Thyroid gland (tissue), 4 donors: Measurements from ENCODE around the gene RNASE12. TPM values are rescaled to one million over a fixed set of nuclear protein-coding genes. Genes with fewer than 3 reads are reported as not detected.
A peak's percentile ranks its signal among the peaks of the same experiment; 100 is the strongest.

Source experiments
- DNase-seq, 2 donors: peaks; one replicate each; pipeline ENCODE4 v3.0.0-alpha.2; 2019
- H3K27ac ChIP-seq, 3 donors: fragments of 200-600 bp; sonication (generic); 1 replicate in 2 of 3; 2 replicates in 1 of 3; pipeline ENCODE4 v1.5.1; 2016 to 2019; ENCODE audit warnings: mild to moderate bottlenecking in 1 of 3, moderate library complexity in 1 of 3
- H3K27me3 ChIP-seq: fragments of 200-600 bp; sonication (generic); one replicate; pipeline ENCODE4 v1.5.1; 2019
- H3K36me3 ChIP-seq, 2 donors: fragments of 200-600 bp; sonication (generic); one replicate each; pipeline ENCODE4 v1.5.1; 2016 to 2019
- H3K4me1 ChIP-seq, 2 donors: fragments of 200-600 bp; sonication (generic); one replicate each; pipeline ENCODE4 v1.5.1; 2017 to 2019
- H3K4me3 ChIP-seq, 3 donors: fragments of 200-600 bp; sonication (generic); replicated peaks in 1 of 3; 1 replicate in 2 of 3; 2 replicates in 1 of 3; pipeline ENCODE4 v1.5.1; 2016; ENCODE audit warnings: mild to moderate bottlenecking in 1 of 3
- H3K9me3 ChIP-seq: fragments of 200-600 bp; sonication (generic); one replicate; pipeline ENCODE4 v1.5.1; 2017
- POLR2A ChIP-seq, 2 donors: fragments of 450-650 bp; IDR thresholded peaks; one replicate each; pipeline ENCODE4 v1.6.1; 2017; ENCODE audit warnings: antibody characterized with exemption in 2 of 2, mild to moderate bottlenecking in 2 of 2, moderate library complexity in 1 of 2
- WGBS, 2 donors: methylation state at CpG; one replicate each; pipeline ENCODE4 v1.1.5; 2017; 5-methylcytosine and 5-hydroxymethylcytosine counted together
- intact Hi-C: fragments of 100-400 bp; cut with DNase I; formaldehyde crosslinking; loops from one replicate; pipeline ENCODE4 v1.15.1; 2023
- total RNA-seq, 4 donors: library from RNA; depleted of rRNA; stranded (reverse); fragments of >200 nt; gene quantifications; one replicate each; pipeline ENCODE4 v1.2.3, GENCODE V29; 2016
- TF ChIP-seq, protein P1 (sequence below), 6 experiments: fragments of 200-600 bp in 3 of 6; fragments of 450-650 bp in 3 of 6; sonication (generic) in 3 of 6; IDR thresholded peaks; one replicate each; pipeline ENCODE4 v1.5.1; 2016 to 2019; ENCODE audit warnings: antibody characterized with exemption in 6 of 6, mild to moderate bottlenecking in 2 of 6, inconsistent platforms in 1 of 6, moderate library complexity in 1 of 6

Gene RNASE12
- total RNA-seq, 4 donors from 2014 or later: not detected

DNA sequence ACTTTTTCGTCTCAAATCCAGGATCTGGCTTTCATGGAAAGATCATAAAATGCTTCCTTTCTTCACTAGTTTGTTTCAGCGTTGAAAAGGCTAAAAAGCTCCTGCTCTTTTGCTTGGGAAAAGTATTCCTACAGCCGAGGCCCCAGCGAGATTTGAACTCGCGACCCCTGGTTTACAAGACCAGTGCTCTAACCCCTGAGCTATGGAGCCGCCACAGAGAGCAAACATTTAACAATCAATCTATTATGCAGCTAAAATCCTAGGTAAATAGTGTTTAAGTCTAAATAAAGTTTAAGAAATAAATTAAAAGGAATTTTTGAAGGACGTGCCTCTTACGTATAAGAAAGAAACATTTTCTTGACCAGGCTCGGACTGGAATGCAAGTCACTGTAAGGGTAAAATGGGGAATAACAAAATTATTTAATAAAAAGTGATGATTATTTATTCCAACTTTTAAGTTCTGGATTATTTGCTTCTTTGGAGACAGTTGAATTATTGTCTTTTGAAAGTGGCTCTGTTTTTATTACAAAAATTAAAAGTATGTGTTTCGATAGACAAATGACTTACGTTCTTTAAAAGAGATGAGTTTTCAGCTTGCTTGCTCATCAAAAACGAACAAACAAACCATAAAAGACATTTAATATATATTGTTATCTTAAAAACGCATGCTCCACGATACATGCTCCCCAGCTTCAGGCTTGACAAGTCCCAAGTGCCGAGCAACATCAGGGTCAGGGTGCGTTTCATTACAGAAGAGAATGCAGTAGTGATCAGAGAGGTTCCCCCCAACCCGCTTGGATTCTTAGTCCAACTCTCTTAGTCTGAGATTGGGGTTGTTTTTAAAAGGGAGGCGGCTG lies 40.1 kb upstream of the RNASE12 start:
- 2 to 6% methylated on average over 18 to 19 of the region's 19 CpGs for WGBS, 2 donors
- Histone ChIP-seq H3K27ac (no peak overlapping the region), H3K36me3 (no peaks in the 10 kb centered on the region), H3K4me1 (peaks cover 9 to 26% of the 10 kb centered on the region in 2 donors), H3K4me3 (peak overlapping the region in 1 of 3 donors; percentile 9), H3K9me3 (no peaks in the 10 kb centered on the region), H3K27me3 (peaks cover 13% of the 10 kb centered on the region)
- no peak for TF ChIP-seq POLR2A (IDR thresholded peaks at IDR 0.05)
- TF ChIP-seq, protein P1, sequence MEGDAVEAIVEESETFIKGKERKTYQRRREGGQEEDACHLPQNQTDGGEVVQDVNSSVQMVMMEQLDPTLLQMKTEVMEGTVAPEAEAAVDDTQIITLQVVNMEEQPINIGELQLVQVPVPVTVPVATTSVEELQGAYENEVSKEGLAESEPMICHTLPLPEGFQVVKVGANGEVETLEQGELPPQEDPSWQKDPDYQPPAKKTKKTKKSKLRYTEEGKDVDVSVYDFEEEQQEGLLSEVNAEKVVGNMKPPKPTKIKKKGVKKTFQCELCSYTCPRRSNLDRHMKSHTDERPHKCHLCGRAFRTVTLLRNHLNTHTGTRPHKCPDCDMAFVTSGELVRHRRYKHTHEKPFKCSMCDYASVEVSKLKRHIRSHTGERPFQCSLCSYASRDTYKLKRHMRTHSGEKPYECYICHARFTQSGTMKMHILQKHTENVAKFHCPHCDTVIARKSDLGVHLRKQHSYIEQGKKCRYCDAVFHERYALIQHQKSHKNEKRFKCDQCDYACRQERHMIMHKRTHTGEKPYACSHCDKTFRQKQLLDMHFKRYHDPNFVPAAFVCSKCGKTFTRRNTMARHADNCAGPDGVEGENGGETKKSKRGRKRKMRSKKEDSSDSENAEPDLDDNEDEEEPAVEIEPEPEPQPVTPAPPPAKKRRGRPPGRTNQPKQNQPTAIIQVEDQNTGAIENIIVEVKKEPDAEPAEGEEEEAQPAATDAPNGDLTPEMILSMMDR (IDR thresholded peaks at IDR 0.05): no peak
- intact Hi-C loops: no loop called here
- DNase-seq: peak; percentile 50 to 55

- no peak for DNase-seq
- Histone ChIP-seq H3K27me3 (peaks cover 16% of the 10 kb centered on the region), H3K4me3 (peak overlapping the region in 1 of 3 donors; percentile 9), H3K4me1 (peaks cover 9 to 27% of the 10 kb centered on the region in 2 donors), H3K36me3 (no peaks in the 10 kb centered on the region), H3K27ac (no peak overlapping the region), H3K9me3 (no peaks in the 10 kb centered on the region)
- intact Hi-C loops: no loop called here
- TF ChIP-seq POLR2A (IDR thresholded peaks at IDR 0.05): no peak
- TF ChIP-seq, protein P1 (IDR thresholded peaks at IDR 0.05): no peak
- 3 to 4% methylated on average over 23 of the region's 23 CpGs for WGBS, 2 donors
Observed at GRCh38 chr14:20630340-20631022, 39.3 kb upstream of the RNASE12 start.

DNA sequence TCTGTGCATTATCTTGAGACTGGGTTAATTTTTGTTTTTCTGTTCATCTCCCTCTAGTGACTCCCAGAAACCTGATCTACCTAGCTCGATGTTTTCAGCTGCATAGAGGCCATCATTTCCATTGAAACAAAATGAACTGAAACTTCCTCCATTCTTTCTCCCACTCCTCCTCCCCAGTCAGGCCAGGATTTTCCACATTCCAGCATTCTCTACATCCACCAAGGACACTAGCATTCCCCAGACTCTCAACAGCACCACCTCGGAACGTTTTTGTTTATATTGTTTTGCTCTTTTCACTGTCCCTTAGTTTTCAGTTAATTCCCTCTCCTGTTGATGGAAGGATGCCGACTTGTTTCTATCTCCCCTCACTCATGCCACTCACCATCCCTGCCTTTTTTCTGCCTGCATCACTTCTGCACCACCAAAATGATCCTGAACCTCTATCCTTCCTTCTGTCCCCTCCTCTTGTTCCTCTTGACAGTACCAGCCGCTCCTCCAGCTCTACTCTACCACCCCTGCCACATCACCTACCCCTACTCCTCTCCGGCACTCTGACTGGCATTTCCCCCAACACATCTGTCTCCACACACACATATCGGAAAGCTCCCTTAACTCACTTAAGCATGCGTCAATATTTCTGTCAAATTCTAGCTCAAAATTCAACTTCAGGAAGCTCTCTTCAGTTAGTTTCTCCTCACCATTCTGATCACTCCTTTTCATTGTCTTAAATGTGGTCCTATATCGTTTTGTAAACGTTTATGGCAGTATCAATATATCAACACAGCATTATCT lies 37.1 kb upstream of the RNASE12 start:
- H3K27ac ChIP-seq: no peak overlapping the region
- H3K36me3 ChIP-seq: no peaks in the 10 kb centered on the region
- no peak for DNase-seq
- intact Hi-C loops: no loop called here
- no peak overlapping the region for H3K4me3 ChIP-seq
- no peaks in the 10 kb centered on the region for H3K9me3 ChIP-seq
- peaks cover 16% of the 10 kb centered on the region for H3K27me3 ChIP-seq
- no peak for TF ChIP-seq POLR2A (IDR thresholded peaks at IDR 0.05)
- TF ChIP-seq, protein P1 (IDR thresholded peaks at IDR 0.05): no peak
- WGBS, 2 donors: 42 to 44% methylated on average over 10 of the region's 10 CpGs
- H3K4me1 ChIP-seq: peaks cover 9 to 27% of the 10 kb centered on the region in 2 donors

- Histone ChIP-seq H3K4me3 (no peak overlapping the region), H3K9me3 (no peaks in the 10 kb centered on the region), H3K27me3 (peaks cover 16% of the 10 kb centered on the region), H3K4me1 (peaks cover 7 to 24% of the 10 kb centered on the region in 2 donors), H3K36me3 (no peaks in the 10 kb centered on the region), H3K27ac (no peak overlapping the region)
- 63 to 67% methylated on average over 5 of the region's 5 CpGs for WGBS, 2 donors
- intact Hi-C loops: no loop called here
- no peak for DNase-seq
- TF ChIP-seq POLR2A (IDR thresholded peaks at IDR 0.05): no peak
- TF ChIP-seq, protein P1 (IDR thresholded peaks at IDR 0.05): no peak
Observed at GRCh38 chr14:20627346-20628027, 36.3 kb upstream of the RNASE12 start.
